HG03108 (cell line): ENCODE results near the gene ATF7IP.

Experiments used
- ATAC-seq: cut with Tn5 transposase; IDR thresholded peaks from one replicate; pipeline ENCODE4 v1.9.1; 2021; ENCODE audit warnings: moderate library complexity; ENCODE audit not compliant: unreplicated experiment

The ATF7IP gene

GRCh38 chr12:14473707-14474287 is 108.3 kb downstream of the ATF7IP start:
- ATAC-seq, result no peak

- ATAC-seq, result no peak
These were observed 113.5 kb downstream of the ATF7IP start for GRCh38 chr12:14479004-14479403.

DNA sequence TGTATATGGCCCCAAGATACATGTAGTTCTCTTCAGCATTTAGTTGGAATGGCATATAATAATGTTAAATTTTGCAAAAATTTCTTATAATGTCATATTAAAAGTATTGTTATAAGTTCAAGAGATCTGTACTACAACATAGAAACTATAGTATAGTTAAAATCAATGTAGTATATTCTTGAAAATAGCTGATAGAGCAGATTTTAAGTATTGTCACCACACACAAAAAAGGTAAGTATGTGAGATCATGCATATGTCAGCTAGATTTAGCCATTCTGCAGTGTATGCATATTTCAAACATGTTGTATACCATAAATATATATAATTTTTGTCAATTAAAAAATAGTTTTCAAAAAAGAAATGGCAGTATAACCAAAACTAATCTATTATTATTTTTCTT is 115.7 kb downstream of the ATF7IP start:
- ATAC-seq, result no peak

DNA sequence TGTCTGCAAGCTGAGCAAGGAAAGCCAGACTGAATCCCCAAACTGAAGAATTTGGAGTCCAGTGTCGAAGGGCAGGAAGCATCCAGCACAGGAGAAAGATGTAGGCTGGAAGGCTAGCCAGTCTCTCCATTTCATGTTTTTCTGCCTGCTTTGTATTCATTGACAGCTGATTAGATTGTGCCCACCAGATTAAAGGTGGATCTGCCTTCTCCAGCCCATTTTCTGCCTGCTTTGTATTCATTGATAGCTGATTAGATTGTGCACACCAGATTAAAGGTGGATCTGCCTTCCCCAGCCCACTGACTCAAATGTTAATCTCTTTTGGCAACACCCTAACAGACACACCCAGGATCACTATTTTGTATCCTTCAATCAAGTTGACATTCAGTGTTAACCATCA is 116.9 kb downstream of the ATF7IP start:
- no peak for ATAC-seq

DNA sequence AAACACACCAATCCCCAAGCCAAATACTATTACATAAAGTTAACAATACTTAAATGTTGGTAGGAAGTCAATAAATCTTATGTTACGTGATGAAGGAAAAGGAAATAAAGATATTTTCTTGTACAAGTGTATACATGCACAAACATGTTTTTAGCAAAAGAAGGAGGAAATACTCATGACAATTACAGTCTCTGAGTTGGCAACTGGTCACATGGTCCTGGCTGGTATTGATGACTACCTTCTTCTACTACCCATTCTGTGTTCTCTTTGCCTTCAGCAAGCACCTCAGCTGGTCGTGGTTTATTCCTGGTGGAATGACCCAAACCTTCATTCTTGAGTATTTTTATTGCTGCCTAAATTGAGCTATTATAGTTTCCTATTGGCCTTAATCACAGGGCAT is 117.4 kb downstream of the ATF7IP start:
- ATAC-seq, result no peak

GRCh38 chr12:14495326-14495725 is 129.8 kb downstream of the ATF7IP start:
- no peak for ATAC-seq

- no peak for ATAC-seq
These were observed 140.4 kb downstream of the ATF7IP start for GRCh38 chr12:14505626-14506596.

DNA sequence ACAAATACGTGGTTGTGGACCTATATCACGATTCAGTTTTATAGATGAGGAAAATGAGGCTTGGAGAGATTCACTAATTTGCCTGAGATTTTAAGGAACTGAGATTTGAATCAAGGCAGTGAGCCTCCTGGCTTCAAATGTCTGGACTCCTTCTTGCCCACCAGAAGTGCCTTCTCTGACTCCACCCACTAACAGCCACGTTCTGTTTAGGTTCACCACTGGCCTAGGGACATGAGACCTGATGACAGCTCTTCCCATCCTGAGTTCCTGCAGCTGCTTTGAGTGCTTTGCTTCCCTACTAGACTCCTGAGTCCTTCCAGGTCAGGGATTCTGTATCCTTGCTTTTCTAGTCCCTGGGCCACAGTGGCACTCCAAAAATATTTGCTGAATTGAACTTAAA is 145.1 kb downstream of the ATF7IP start:
- no peak for ATAC-seq

- no peak for ATAC-seq
These were observed 148.8 kb downstream of the ATF7IP start for GRCh38 chr12:14514154-14514842.

GRCh38 chr12:14514946-14515345 is 149.5 kb downstream of the ATF7IP start:
- ATAC-seq, result no peak

GRCh38 chr12:14521822-14522221 is 156.3 kb downstream of the ATF7IP start:
- ATAC-seq, result no peak

DNA sequence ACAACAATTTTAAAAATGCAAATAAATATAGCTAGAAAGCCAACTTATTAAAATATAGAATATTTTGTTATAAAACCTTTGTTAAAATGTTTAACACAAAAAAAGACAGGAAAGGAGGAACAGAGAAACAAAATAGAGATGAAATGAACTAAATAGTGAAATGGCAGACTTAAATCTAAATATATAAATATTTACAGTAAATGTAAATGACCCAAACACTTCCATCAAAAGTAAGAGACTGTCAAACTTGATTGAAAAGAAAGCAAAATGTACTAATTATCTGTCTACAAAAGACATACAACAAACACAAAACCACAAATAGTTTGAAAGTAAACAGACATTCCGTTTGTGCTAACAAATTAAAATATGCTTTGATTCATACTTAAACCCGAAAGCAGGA is 160.5 kb downstream of the ATF7IP start:
- no peak for ATAC-seq

GRCh38 chr12:14532152-14532551 is 166.7 kb downstream of the ATF7IP start:
- ATAC-seq, result no peak

- no peak for ATAC-seq
These were observed 171.6 kb downstream of the ATF7IP start for GRCh38 chr12:14537088-14537487.

- ATAC-seq, result no peak
These were observed 175.4 kb downstream of the ATF7IP start for GRCh38 chr12:14540801-14541462.

GRCh38 chr12:14545144-14546124 is 180.0 kb downstream of the ATF7IP start:
- ATAC-seq, result no peak

DNA sequence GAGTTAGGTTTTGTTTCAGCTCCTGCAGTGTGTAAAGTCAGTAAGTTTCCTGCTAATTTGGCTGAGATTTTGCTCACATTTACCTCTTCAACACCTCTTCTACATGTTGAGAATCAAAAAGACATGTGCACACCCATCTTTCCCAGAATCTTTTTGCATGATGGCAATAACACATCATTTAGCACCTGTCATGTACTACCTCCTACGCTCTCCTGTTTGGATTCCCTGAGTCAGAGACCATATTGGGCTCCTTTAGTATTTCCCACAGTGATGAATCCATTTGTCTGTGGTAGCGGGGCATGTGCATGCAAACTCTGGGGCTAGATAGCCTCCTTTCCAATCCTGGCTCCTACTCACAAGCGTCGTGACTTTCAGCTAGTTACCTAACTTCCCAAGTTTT is 182.1 kb downstream of the ATF7IP start:
- no peak for ATAC-seq

DNA sequence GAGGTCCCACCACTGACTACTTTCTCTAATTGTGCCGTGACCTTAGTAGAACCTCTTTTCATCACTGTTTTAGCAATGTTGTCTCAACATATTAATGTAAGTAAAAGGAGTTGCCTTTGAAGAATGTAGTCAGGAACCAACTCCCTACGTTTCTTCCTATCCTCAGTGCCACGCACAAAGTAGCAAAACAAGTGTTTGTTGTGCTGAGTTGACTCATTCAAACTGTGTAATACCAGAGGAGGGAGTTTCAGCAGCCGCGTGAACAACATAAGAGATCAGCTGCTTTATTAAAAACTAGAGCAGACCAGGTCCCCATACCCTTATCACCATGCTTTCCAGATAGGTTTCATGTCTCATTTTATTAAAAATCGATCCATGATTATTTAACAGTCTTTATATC is 183.1 kb downstream of the ATF7IP start:
- ATAC-seq, result no peak
